ENCODE data around the gene AUTS2.

DNA sequence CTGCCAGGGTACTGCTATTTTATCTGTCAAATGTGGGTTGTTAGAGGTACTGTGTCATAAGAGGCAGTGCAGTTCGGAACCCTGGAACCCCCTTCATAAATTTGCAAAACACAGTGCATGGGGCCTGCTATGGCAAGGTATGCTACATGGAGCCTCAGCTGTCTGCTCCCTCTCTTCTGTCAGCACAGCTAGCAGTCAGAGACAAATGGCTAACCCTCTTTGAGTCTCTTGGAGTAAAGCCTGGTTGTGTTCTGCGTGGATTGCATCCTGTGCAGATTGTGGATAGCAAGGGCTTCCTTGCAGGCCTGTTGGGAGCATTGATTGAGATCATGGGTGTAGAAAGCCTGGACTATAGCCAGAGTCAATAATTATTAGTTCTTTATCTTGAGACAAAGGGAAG is 397.8 kb downstream of the AUTS2 start:
- TF ChIP-seq POLR2A (IDR thresholded peaks at IDR 0.05; ENCODE audit: low read depth, low read length): no peak
- TF ChIP-seq TAF1 (IDR thresholded peaks at IDR 0.05; ENCODE audit: borderline replicate concordance, low read depth, low read length): no peak
- TF ChIP-seq POLR2AphosphoS5 (IDR thresholded peaks at IDR 0.05; ENCODE audit: low read depth, low read length): no peak
